ENCODE data around the gene LANCL1. TPM values are rescaled to one million over a fixed set of nuclear protein-coding genes. Genes with fewer than 3 reads are reported as not detected.
"Not testable (repeated sequence)": the region's sequence is repeated elsewhere in the genome, so short reads cannot be mapped to it uniquely, and the experiment has no call there.

LANCL1 gene
- total and polyA plus RNA-seq, 2 experiments from 2014 or later: 22.7 to 40.2 TPM

GRCh38 chr2:210432633-210433032 is 43.9 kb downstream of the LANCL1 start:
- H4K20me1 ChIP-seq (ENCODE audit: insufficient read depth, poor library complexity, severe bottlenecking): no peaks in the 10 kb centered on the region
- H3K4me3 ChIP-seq: no peak overlapping the region
- H3K4me1 ChIP-seq (ENCODE audit: insufficient read depth): peaks cover 6% of the 10 kb centered on the region
- H3K79me2 ChIP-seq: no peaks in the 10 kb centered on the region
- no peak overlapping the region for H2AFZ ChIP-seq
- DNase-seq (ENCODE audit: low spot score): no peak
- no peaks in the 10 kb centered on the region for H3K9me3 ChIP-seq (ENCODE audit: low read depth)
- no peak overlapping the region for H3K27ac ChIP-seq
- H3K4me2 ChIP-seq: no peak overlapping the region
- H3K36me3 ChIP-seq (replicated peaks; ENCODE audit: insufficient read depth, low read depth): no peaks in the 10 kb centered on the region
- 100% methylated on average over 1 of the region's 1 CpG for WGBS (ENCODE audit: low lambda C conversion rate, missing lambda C conversion rate)
- TF ChIP-seq EZH2 (IDR thresholded peaks at IDR 0.05; ENCODE audit: borderline replicate concordance): no peak
- TF ChIP-seq, protein P1, sequence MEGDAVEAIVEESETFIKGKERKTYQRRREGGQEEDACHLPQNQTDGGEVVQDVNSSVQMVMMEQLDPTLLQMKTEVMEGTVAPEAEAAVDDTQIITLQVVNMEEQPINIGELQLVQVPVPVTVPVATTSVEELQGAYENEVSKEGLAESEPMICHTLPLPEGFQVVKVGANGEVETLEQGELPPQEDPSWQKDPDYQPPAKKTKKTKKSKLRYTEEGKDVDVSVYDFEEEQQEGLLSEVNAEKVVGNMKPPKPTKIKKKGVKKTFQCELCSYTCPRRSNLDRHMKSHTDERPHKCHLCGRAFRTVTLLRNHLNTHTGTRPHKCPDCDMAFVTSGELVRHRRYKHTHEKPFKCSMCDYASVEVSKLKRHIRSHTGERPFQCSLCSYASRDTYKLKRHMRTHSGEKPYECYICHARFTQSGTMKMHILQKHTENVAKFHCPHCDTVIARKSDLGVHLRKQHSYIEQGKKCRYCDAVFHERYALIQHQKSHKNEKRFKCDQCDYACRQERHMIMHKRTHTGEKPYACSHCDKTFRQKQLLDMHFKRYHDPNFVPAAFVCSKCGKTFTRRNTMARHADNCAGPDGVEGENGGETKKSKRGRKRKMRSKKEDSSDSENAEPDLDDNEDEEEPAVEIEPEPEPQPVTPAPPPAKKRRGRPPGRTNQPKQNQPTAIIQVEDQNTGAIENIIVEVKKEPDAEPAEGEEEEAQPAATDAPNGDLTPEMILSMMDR (IDR thresholded peaks at IDR 0.05; ENCODE audit: poor library complexity): no peak
- TF ChIP-seq EZH2phosphoT487 (IDR thresholded peaks at IDR 0.05; ENCODE audit: low read depth, severe bottlenecking, unreplicated experiment): no peak
- no peaks in the 10 kb centered on the region for H3K9me2 ChIP-seq (replicated peaks; ENCODE audit: insufficient read depth)
- no peaks in the 10 kb centered on the region for H3K27me3 ChIP-seq

DNA sequence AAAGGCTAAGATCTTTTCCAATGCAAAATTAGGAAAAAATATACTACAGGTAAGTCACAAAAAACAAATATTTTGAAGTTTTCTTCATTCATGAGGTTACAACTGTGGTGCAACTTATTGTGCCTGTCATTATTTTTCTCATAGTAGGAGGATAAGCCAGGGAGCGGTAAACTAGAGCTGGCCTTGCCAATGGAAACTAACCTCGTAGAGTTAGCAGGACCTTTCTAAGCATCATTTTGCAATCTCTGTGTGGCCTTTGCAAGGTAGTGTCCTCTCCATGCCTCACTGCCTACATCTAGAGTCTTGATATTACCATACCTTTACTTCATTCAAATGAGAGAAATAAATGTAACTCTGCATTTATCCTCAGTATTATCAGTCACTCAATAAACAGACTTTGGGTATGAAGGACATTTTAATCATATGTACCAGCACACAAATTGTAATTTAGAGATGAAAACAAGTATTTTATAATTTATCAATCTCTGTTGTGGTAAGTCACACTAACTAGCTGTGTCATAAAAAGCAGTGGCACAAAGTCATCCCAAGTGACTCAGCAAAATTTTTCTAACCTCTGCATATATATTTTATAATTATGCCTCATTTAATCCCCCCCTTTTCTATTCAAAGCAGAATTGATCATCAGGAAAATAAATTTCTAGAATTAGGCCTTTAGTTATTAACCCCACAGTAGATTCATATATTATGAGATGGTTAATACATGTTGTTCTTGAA is 47.0 kb downstream of the LANCL1 start:
- no peaks in the 10 kb centered on the region for H4K20me1 ChIP-seq (ENCODE audit: insufficient read depth, poor library complexity, severe bottlenecking)
- H2AFZ ChIP-seq: no peak overlapping the region
- H3K4me2 ChIP-seq: no peak overlapping the region
- no peaks in the 10 kb centered on the region for H3K9me2 ChIP-seq (replicated peaks; ENCODE audit: insufficient read depth)
- WGBS (ENCODE audit: low lambda C conversion rate, missing lambda C conversion rate): 94% methylated on average over 2 of the region's 2 CpGs
- no peak for DNase-seq (ENCODE audit: low spot score)
- peaks cover 6% of the 10 kb centered on the region for H3K4me1 ChIP-seq (ENCODE audit: insufficient read depth)
- no peak overlapping the region for H3K4me3 ChIP-seq
- no peak overlapping the region for H3K27ac ChIP-seq
- no peaks in the 10 kb centered on the region for H3K36me3 ChIP-seq (replicated peaks; ENCODE audit: insufficient read depth, low read depth)
- H3K9me3 ChIP-seq (ENCODE audit: low read depth): peaks cover 4% of the 10 kb centered on the region
- TF ChIP-seq, protein P1 (IDR thresholded peaks at IDR 0.05; ENCODE audit: poor library complexity): no peak
- no peak for TF ChIP-seq EZH2phosphoT487 (IDR thresholded peaks at IDR 0.05; ENCODE audit: low read depth, severe bottlenecking, unreplicated experiment)
- TF ChIP-seq EZH2 (IDR thresholded peaks at IDR 0.05; ENCODE audit: borderline replicate concordance): no peak
- no peaks in the 10 kb centered on the region for H3K79me2 ChIP-seq
- H3K27me3 ChIP-seq: no peaks in the 10 kb centered on the region

- H3K27ac ChIP-seq: no peak overlapping the region
- no peak overlapping the region for H2AFZ ChIP-seq
- H3K9me2 ChIP-seq (replicated peaks; ENCODE audit: insufficient read depth): no peaks in the 10 kb centered on the region
- DNase-seq (ENCODE audit: low spot score): no peak
- no peak overlapping the region for H3K4me3 ChIP-seq
- no peaks in the 10 kb centered on the region for H4K20me1 ChIP-seq (ENCODE audit: insufficient read depth, poor library complexity, severe bottlenecking)
- H3K9me3 ChIP-seq (ENCODE audit: low read depth): peaks cover 4% of the 10 kb centered on the region
- no peaks in the 10 kb centered on the region for H3K36me3 ChIP-seq (replicated peaks; ENCODE audit: insufficient read depth, low read depth)
- H3K4me2 ChIP-seq: no peak overlapping the region
- H3K79me2 ChIP-seq: no peaks in the 10 kb centered on the region
- TF ChIP-seq, protein P1 (IDR thresholded peaks at IDR 0.05; ENCODE audit: poor library complexity): no peak
- no peak for TF ChIP-seq EZH2phosphoT487 (IDR thresholded peaks at IDR 0.05; ENCODE audit: low read depth, severe bottlenecking, unreplicated experiment)
- no peak for TF ChIP-seq EZH2 (IDR thresholded peaks at IDR 0.05; ENCODE audit: borderline replicate concordance)
- peaks cover 6% of the 10 kb centered on the region for H3K4me1 ChIP-seq (ENCODE audit: insufficient read depth)
- H3K27me3 ChIP-seq: no peaks in the 10 kb centered on the region
- 80% methylated on average over 5 of the region's 5 CpGs for WGBS (ENCODE audit: low lambda C conversion rate, missing lambda C conversion rate)
Measured at GRCh38 chr2:210428393-210429179, 48.0 kb downstream of the LANCL1 start.

GRCh38 chr2:210427309-210427708 is 49.2 kb downstream of the LANCL1 start:
- H3K36me3 ChIP-seq (replicated peaks; ENCODE audit: insufficient read depth, low read depth); H3K27ac ChIP-seq; H3K4me2 ChIP-seq; H3K9me2 ChIP-seq (replicated peaks; ENCODE audit: insufficient read depth); DNase-seq (ENCODE audit: low spot score); H2AFZ ChIP-seq; H3K4me1 ChIP-seq (ENCODE audit: insufficient read depth); H3K79me2 ChIP-seq; H4K20me1 ChIP-seq (ENCODE audit: insufficient read depth, poor library complexity, severe bottlenecking); H3K27me3 ChIP-seq; H3K4me3 ChIP-seq; H3K9me3 ChIP-seq (ENCODE audit: low read depth): not testable (repeated sequence)
- 96% methylated on average over 6 of the region's 6 CpGs for WGBS (ENCODE audit: low lambda C conversion rate, missing lambda C conversion rate)
